ENCODE data around the gene TNK1. TPM values are rescaled to one million over a fixed set of nuclear protein-coding genes. Genes with fewer than 3 reads are reported as not detected.

The TNK1 gene
- total RNA-seq, 1 experiment from 2014 or later: 10.1 TPM

DNA sequence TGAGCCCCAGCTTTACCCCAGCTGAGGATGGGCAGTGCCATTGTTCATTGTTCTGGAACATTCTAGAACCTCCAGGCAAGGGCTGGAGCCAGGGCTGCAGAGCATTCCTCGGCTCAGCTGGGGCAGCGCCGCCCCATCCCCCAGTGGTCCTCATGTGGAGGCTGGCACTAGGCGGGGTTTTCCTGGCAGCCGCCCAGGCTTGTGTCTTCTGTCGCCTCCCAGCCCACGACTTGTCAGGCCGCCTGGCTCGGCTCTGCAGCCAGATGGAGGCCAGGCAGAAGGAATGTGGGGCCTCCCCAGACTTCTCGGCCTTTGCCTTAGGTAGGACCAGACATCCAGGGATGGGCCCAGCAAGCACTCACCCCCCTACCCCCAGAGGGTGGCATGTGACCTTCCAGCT, 25.8 kb upstream of the TNK1 start, which contains the start of gene TMEM95:
Gene TMEM95, plus strand, starts transcription at position 104 of the 400 bp plus-strand sequence. Its CDS starts 49 bp downstream, at position 153.
- Histone ChIP-seq H2BK12ac (ENCODE audit: insufficient read length, low read depth, low read length) (no peak within 1 kb of the TSS), H2BK5ac (ENCODE audit: insufficient read length, low read length) (no peak within 1 kb of the TSS), H3K9me3 (ENCODE audit: control insufficient read depth, low read depth, low read length) (no peaks in the 10 kb centered on the region), H4K8ac (replicated peaks; ENCODE audit: insufficient read length, low read depth, low read length) (no peak within 1 kb of the TSS), H2BK20ac (ENCODE audit: low read depth, low read length, poor library complexity, severe bottlenecking) (no peak within 1 kb of the TSS), H3K79me2 (ENCODE audit: insufficient read depth, low read length) (no peaks in the 10 kb centered on the region; the same call in 1 of the 2 replicates), H3K4me1 (ENCODE audit: insufficient read depth, low read length) (no peaks in the 10 kb centered on the region), H3K9ac (ENCODE audit: extremely low read depth, insufficient read length, low read length) (no peak within 1 kb of the TSS), H3K23ac (ENCODE audit: insufficient read length, low read depth, low read length) (no peak within 1 kb of the TSS), H4K20me1 (ENCODE audit: control insufficient read depth, insufficient read depth, insufficient read length) (no peaks in the 10 kb centered on the region), H2AFZ (ENCODE audit: low read length) (no peak within 1 kb of the TSS), H3K14ac (ENCODE audit: insufficient read depth, low read length) (no peak within 1 kb of the TSS), H3K4ac (ENCODE audit: low read depth, low read length) (no peak within 1 kb of the TSS), H2BK120ac (ENCODE audit: low read depth, low read length, poor library complexity, severe bottlenecking) (no peak within 1 kb of the TSS), H4K5ac (ENCODE audit: insufficient read length, low read depth, low read length) (no peak within 1 kb of the TSS), H3T11ph (ENCODE audit: low read length) (no peak within 1 kb of the TSS), H3K27me3 (ENCODE audit: insufficient read depth, low read length) (no peaks in the 10 kb centered on the region), H2BK15ac (ENCODE audit: low read depth, low read length) (no peak within 1 kb of the TSS), H3K79me1 (ENCODE audit: insufficient read depth, low read depth, low read length, poor library complexity, severe bottlenecking) (no peaks in the 10 kb centered on the region), H3K18ac (ENCODE audit: insufficient read length, low read depth, low read length) (no peak within 1 kb of the TSS), H3K27ac (ENCODE audit: insufficient read length, low read depth, low read length) (no peak within 1 kb of the TSS), H4K91ac (ENCODE audit: insufficient read length, low read depth, low read length) (no peak within 1 kb of the TSS), H2AK5ac (ENCODE audit: insufficient read length, low read length) (no peak within 1 kb of the TSS), H3K4me2 (ENCODE audit: insufficient read depth, insufficient read length, low read length) (no peak within 1 kb of the TSS), H3K23me2 (ENCODE audit: insufficient read length, low read depth, low read length, poor library complexity, severe bottlenecking) (peaks cover 8% of the 10 kb centered on the region), H3K56ac (ENCODE audit: insufficient read length, low read depth, low read length) (no peak within 1 kb of the TSS)
- no CpG with 5 or more reads among the region's 10 CpGs for WGBS (ENCODE audit: extremely low coverage, insufficient read length, low lambda C conversion rate)
- DNase-seq: no peak
- H3K4me3 Mint-ChIP-seq: peak within 1 kb of the TSS in 1 of 2 experiments; percentile 56; a peak in 2 of 5 replicates
- H3K27ac Mint-ChIP-seq: no peak within 1 kb of the TSS; a peak in 1 of 7 replicates
- no peaks in the 10 kb centered on the region for H3K36me3 Mint-ChIP-seq (ENCODE audit: insufficient read depth in 1 of 3, low read depth in 3 of 3)
- TF ChIP-seq, protein P1, sequence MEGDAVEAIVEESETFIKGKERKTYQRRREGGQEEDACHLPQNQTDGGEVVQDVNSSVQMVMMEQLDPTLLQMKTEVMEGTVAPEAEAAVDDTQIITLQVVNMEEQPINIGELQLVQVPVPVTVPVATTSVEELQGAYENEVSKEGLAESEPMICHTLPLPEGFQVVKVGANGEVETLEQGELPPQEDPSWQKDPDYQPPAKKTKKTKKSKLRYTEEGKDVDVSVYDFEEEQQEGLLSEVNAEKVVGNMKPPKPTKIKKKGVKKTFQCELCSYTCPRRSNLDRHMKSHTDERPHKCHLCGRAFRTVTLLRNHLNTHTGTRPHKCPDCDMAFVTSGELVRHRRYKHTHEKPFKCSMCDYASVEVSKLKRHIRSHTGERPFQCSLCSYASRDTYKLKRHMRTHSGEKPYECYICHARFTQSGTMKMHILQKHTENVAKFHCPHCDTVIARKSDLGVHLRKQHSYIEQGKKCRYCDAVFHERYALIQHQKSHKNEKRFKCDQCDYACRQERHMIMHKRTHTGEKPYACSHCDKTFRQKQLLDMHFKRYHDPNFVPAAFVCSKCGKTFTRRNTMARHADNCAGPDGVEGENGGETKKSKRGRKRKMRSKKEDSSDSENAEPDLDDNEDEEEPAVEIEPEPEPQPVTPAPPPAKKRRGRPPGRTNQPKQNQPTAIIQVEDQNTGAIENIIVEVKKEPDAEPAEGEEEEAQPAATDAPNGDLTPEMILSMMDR (conservative IDR thresholded peaks at IDR 0.05): no peak
- peaks cover 12% of the 10 kb centered on the region for H3K27me3 Mint-ChIP-seq (ENCODE audit: low read depth)
- H3K4me1 Mint-ChIP-seq: peaks cover 19 to 26% of the 10 kb centered on the region in 2 experiments
- H3K9me3 Mint-ChIP-seq: no peaks in the 10 kb centered on the region

Measured in H9 (cell line).